Measurements from ENCODE around the gene SLC2A13.

Gene SLC2A13

GRCh38 chr12:39713552-39713951, 392.3 kb downstream of the SLC2A13 start:
- Histone ChIP-seq H3K4me1 (ENCODE audit: control insufficient read depth, insufficient read depth, low read length) (no peaks in the 10 kb centered on the region), H3K9me3 (ENCODE audit: control insufficient read depth, insufficient read depth, low read depth, low read length) (no peaks in the 10 kb centered on the region), H3K4me3 (ENCODE audit: low read depth, low read length) (no peak overlapping the region), H3K27ac (ENCODE audit: extremely low read depth, low read depth, low read length) (no peak overlapping the region), H3K36me3 (ENCODE audit: control insufficient read depth in 2 of 2, insufficient read depth in 1 of 2, low read length in 2 of 2) (no peaks in the 10 kb centered on the region)
- ChIA-PET CTCF (no interaction called here), POLR2A (no interaction called here)
- no peak for TF ChIP-seq ZNF140 (tag by site-specific recombination; IDR thresholded peaks at IDR 0.05)
- no peak for TF ChIP-seq ZFP3 (tag by site-specific recombination; IDR thresholded peaks at IDR 0.05; ENCODE audit: low read depth)
- TF ChIP-seq ZNF37A (tag by site-specific recombination; IDR thresholded peaks at IDR 0.05) = no peak
- TF ChIP-seq ZNF560 (tag by site-specific recombination; IDR thresholded peaks at IDR 0.05; ENCODE audit: borderline replicate concordance) = no peak
- no peak for TF ChIP-seq KLF1 (tag by site-specific recombination; IDR thresholded peaks at IDR 0.05)
- TF ChIP-seq ZIC2 (tag by site-specific recombination; IDR thresholded peaks at IDR 0.05) = no peak
- TF ChIP-seq ZNF48 (tag by site-specific recombination; IDR thresholded peaks at IDR 0.05) = no peak
- no peak for TF ChIP-seq ZNF837 (tag by site-specific recombination; IDR thresholded peaks at IDR 0.05)
- TF ChIP-seq ZNF174 (tag by site-specific recombination; IDR thresholded peaks at IDR 0.05) = no peak
- no peak for TF ChIP-seq ZNF426 (tag by site-specific recombination; IDR thresholded peaks at IDR 0.05)
- TF ChIP-seq ZNF292 (tag by site-specific recombination; IDR thresholded peaks at IDR 0.05; ENCODE audit: borderline replicate concordance, low read depth) = no peak
- TF ChIP-seq ZNF624 (tag by site-specific recombination; IDR thresholded peaks at IDR 0.05) = no peak
- no peak for TF ChIP-seq ZNF223 (tag by site-specific recombination; IDR thresholded peaks at IDR 0.05)
- no peak for TF ChIP-seq ZBTB17 (tag by site-specific recombination; IDR thresholded peaks at IDR 0.05)
- TF ChIP-seq ZNF555 (tag by site-specific recombination; conservative IDR thresholded peaks at IDR 0.05) = no peak

GRCh38 chr12:39712334-39712733, 393.5 kb downstream of the SLC2A13 start:
- Histone ChIP-seq H3K4me3 (ENCODE audit: low read depth, low read length) (no peak overlapping the region), H3K4me1 (ENCODE audit: control insufficient read depth, insufficient read depth, low read length) (no peaks in the 10 kb centered on the region), H3K9me3 (ENCODE audit: control insufficient read depth, insufficient read depth, low read depth, low read length) (no peaks in the 10 kb centered on the region), H3K36me3 (ENCODE audit: control insufficient read depth in 2 of 2, insufficient read depth in 1 of 2, low read length in 2 of 2) (no peaks in the 10 kb centered on the region), H3K27ac (ENCODE audit: extremely low read depth, low read depth, low read length) (no peak overlapping the region)
- CTCF ChIA-PET = no interaction called here
- TF ChIP-seq ZNF548 (tag by site-specific recombination; IDR thresholded peaks at IDR 0.05) = no peak
- no peak for TF ChIP-seq PRDM2 (tag by site-specific recombination; IDR thresholded peaks at IDR 0.05; ENCODE audit: borderline replicate concordance)
- no peak for TF ChIP-seq ZNF654 (tag by site-specific recombination; IDR thresholded peaks at IDR 0.05; ENCODE audit: low read depth)
- no peak for TF ChIP-seq ZNF529 (tag by site-specific recombination; IDR thresholded peaks at IDR 0.05; ENCODE audit: insufficient replicate concordance)
- TF ChIP-seq ZNF707 (tag by site-specific recombination; IDR thresholded peaks at IDR 0.05) = no peak
- TF ChIP-seq ZNF645 (tag by site-specific recombination; IDR thresholded peaks at IDR 0.05) = no peak
- no peak for TF ChIP-seq ZNF488 (tag by site-specific recombination; IDR thresholded peaks at IDR 0.05)
- no peak for TF ChIP-seq ZSCAN23 (tag by site-specific recombination; IDR thresholded peaks at IDR 0.05)
- TF ChIP-seq ZNF664 (tag by site-specific recombination; IDR thresholded peaks at IDR 0.05) = no peak
- POLR2A ChIA-PET = no interaction called here

Data from HEK293 (cell line).